HepG2 (cell line): ENCODE results near the gene CLP1. TPM values are rescaled to one million over a fixed set of nuclear protein-coding genes. Genes with fewer than 3 reads are reported as not detected.

Experiments used
- ATAC-seq: fragments of 200-7000 bp; cut with Tn5 transposase; 3 replicates; pipeline ENCODE4 v1.9.1; 2020; ENCODE audit warnings: mild to moderate bottlenecking, moderate library complexity
- BruUV-seq: library from RNA; stranded (reverse); fragments of 400-500 nt; replicated peaks from 2 replicates; lab custom pipeline; 2021; lab: Mats Ljungman, UMichigan
- CTCF ChIA-PET: fragments of 300-600 bp; formaldehyde crosslinking; extraction: SDS; loops from one replicate; lab custom pipeline; 2021; ENCODE audit warnings: low total read pairs, inconsistent platforms, low intra/inter-chr PET ratio; lab: Yijun Ruan, JAX
- POLR2A ChIA-PET: fragments of 350-600 bp; sonication (Branson Sonifier 250); formaldehyde crosslinking; loops from one replicate; lab custom pipeline; 2020; ENCODE audit warnings: antibody characterized with exemption, inconsistent platforms; lab: Yijun Ruan, JAX
- DNase-seq: peaks from one replicate; pipeline ENCODE4 v3.0.0-alpha.2; 2015; ENCODE audit warnings: low spot score
- FAIRE-seq: peaks from 3 replicates; lab custom pipeline; 2011; peaks lifted over from hg19 to GRCh38; lab: Jason Lieb, UNC
- H2AFZ ChIP-seq: one replicate; pipeline ENCODE4 v1.6.1; 2011; ENCODE audit warnings: low read length, inconsistent platforms
- H3K27ac ChIP-seq: fragments of 300-600 bp; 3 replicates; pipeline ENCODE4 v1.8.0; 2011; ENCODE audit warnings: mixed run types, mild to moderate bottlenecking, mixed read lengths, low read length, inconsistent platforms; ENCODE audit not compliant: insufficient read depth; ENCODE audit errors: extremely low read length
- H3K27me3 ChIP-seq, 2 experiments: fragments of 200-600 bp in 1 of 2; 2 replicates in 1 of 2; 3 replicates in 1 of 2; pipeline versions ENCODE4 v1.6.0 to v1.8.0; 2011; ENCODE audit warnings: low read length in 2 of 2, mild to moderate bottlenecking in 2 of 2, moderate library complexity in 2 of 2, inconsistent platforms in 1 of 2; ENCODE audit not compliant: insufficient read depth in 2 of 2, control insufficient read depth in 1 of 2
- H3K36me3 ChIP-seq, 2 experiments: fragments of 200-600 bp in 1 of 2; replicated peaks in 1 of 2; 2 replicates in 1 of 2; 3 replicates in 1 of 2; pipeline versions ENCODE4 v1.5.1 to v1.8.0; 2011; ENCODE audit warnings: low read length in 2 of 2, inconsistent platforms in 1 of 2; ENCODE audit not compliant: insufficient read depth in 2 of 2, control insufficient read depth in 1 of 2
- H3K4me1 ChIP-seq: 2 replicates; pipeline ENCODE4 v1.5.1; 2012; ENCODE audit warnings: low read length, inconsistent platforms; ENCODE audit not compliant: insufficient read depth
- H3K4me2 ChIP-seq: 2 replicates; pipeline ENCODE4 v1.6.0; 2011; ENCODE audit warnings: low read depth, low read length, inconsistent platforms
- H3K4me3 ChIP-seq, 3 experiments: fragments of 200-600 bp in 1 of 3; sonication (generic), shearing (Covaris generic) in 1 of 3; replicated peaks in 1 of 3; 2 replicates each; pipeline ENCODE4 v1.5.1; 2011 to 2016; ENCODE audit warnings: low read length in 3 of 3, inconsistent platforms in 2 of 3, low read depth in 2 of 3, mild to moderate bottlenecking in 2 of 3, control low read depth in 1 of 3, mixed read lengths in 1 of 3; ENCODE audit not compliant: insufficient read depth in 1 of 3
- H3K79me2 ChIP-seq: one replicate; pipeline ENCODE4 v1.6.1; 2011; ENCODE audit warnings: low read length, inconsistent platforms; ENCODE audit not compliant: insufficient read depth
- H3K9ac ChIP-seq: 2 replicates; pipeline ENCODE4 v1.6.0; 2011; ENCODE audit warnings: mild to moderate bottlenecking, low read depth, low read length, inconsistent platforms; ENCODE audit not compliant: insufficient read depth
- H3K9me3 ChIP-seq: 2 replicates; pipeline ENCODE4 v1.5.1; 2012; ENCODE audit warnings: mild to moderate bottlenecking, low read length
- H4K20me1 ChIP-seq: 2 replicates; pipeline ENCODE4 v1.6.0; 2011; ENCODE audit warnings: inconsistent platforms, mild to moderate bottlenecking, low read length, moderate library complexity; ENCODE audit not compliant: insufficient read depth
- BRD4 ChIP-seq: sonication (generic); formaldehyde crosslinking; IDR thresholded peaks from 2 replicates; pipeline ENCODE4 v1.4.0; 2020; ENCODE audit warnings: missing genetic modification reagents
- CENPT ChIP-seq: sonication (generic); formaldehyde crosslinking; IDR thresholded peaks from 2 replicates; pipeline ENCODE4 v1.8.0; 2022; ENCODE audit warnings: low read depth, mild to moderate bottlenecking, moderate library complexity, missing genetic modification reagents
- DMAP1 ChIP-seq: IDR thresholded peaks from 2 replicates; pipeline ENCODE4 v1.6.1; 2016
- GPBP1L1 ChIP-seq: sonication (generic); formaldehyde crosslinking; IDR thresholded peaks from 2 replicates; pipeline ENCODE4 v1.5.0; 2020; ENCODE audit warnings: mild to moderate bottlenecking, missing genetic modification reagents
- HMGA1 ChIP-seq: sonication (generic); formaldehyde crosslinking; conservative IDR thresholded peaks from 2 replicates; pipeline ENCODE4 v1.4.0; 2020; ENCODE audit warnings: missing genetic modification reagents
- POLR2AphosphoS2 ChIP-seq: IDR thresholded peaks from 2 replicates; pipeline ENCODE4 v1.6.1; 2011; ENCODE audit warnings: low read depth, low read length, improper control_type of control experiment
- RFXAP ChIP-seq: sonication (generic); formaldehyde crosslinking; IDR thresholded peaks from 2 replicates; pipeline ENCODE4 v1.4.0; 2020; ENCODE audit warnings: missing genetic modification reagents, borderline replicate concordance
- SIX4 ChIP-seq: sonication (generic); formaldehyde crosslinking; IDR thresholded peaks from 2 replicates; pipeline ENCODE4 v1.4.0; 2020; ENCODE audit warnings: missing genetic modification reagents
- SRY ChIP-seq: sonication (generic); formaldehyde crosslinking; IDR thresholded peaks from 2 replicates; pipeline ENCODE4 v1.8.0; 2022; ENCODE audit warnings: mild to moderate bottlenecking, missing genetic modification reagents
- TEAD2 ChIP-seq: sonication (generic); formaldehyde crosslinking; IDR thresholded peaks from 2 replicates; pipeline ENCODE4 v1.9.0; 2021; ENCODE audit warnings: missing genetic modification reagents
- ZKSCAN8 ChIP-seq: IDR thresholded peaks from 2 replicates; pipeline ENCODE4 v1.6.1; 2016; ENCODE audit warnings: borderline replicate concordance, missing genetic modification reagents, missing compliant biosample characterization
- ZNF138 ChIP-seq: sonication (generic); formaldehyde crosslinking; IDR thresholded peaks from 2 replicates; pipeline ENCODE4 v1.5.0; 2020; ENCODE audit warnings: mild to moderate bottlenecking, low read depth, missing genetic modification reagents
- ZNF180 ChIP-seq: sonication (generic); formaldehyde crosslinking; IDR thresholded peaks from 2 replicates; pipeline ENCODE4 v1.4.0; 2020; ENCODE audit warnings: low read depth, missing genetic modification reagents, borderline replicate concordance
- ZNF282 ChIP-seq: fragments of 450-650 bp; IDR thresholded peaks from 2 replicates; pipeline ENCODE4 v1.6.1; 2018; ENCODE audit not compliant: partially characterized antibody
- ZNF816 ChIP-seq: sonication (generic); formaldehyde crosslinking; IDR thresholded peaks from 2 replicates; pipeline ENCODE4 v1.8.0; 2022; ENCODE audit warnings: missing genetic modification reagents, mild to moderate bottlenecking, borderline replicate concordance
- ZNF850 ChIP-seq: sonication (generic); formaldehyde crosslinking; conservative IDR thresholded peaks from 2 replicates; pipeline ENCODE4 v1.9.0; 2021; ENCODE audit warnings: mild to moderate bottlenecking, missing genetic modification reagents
- WGBS: methylation state at CpG from one replicate; pipeline ENCODE4 v1.1.6; 2017; ENCODE audit warnings: low lambda C conversion rate; 5-methylcytosine and 5-hydroxymethylcytosine counted together
- in situ Hi-C: cut with HindIII; loops from 2 replicates; pipeline ENCODE4 v1.10.0; 2017; ENCODE audit warnings: low pct_unique_long_range_greater_than_20kb; ENCODE audit not compliant: extremely low pct_ligation_motif_present
- intact Hi-C: fragments of 100-400 bp; cut with micrococcal nuclease; formaldehyde crosslinking; loops from one replicate; pipeline ENCODE4 v1.10.0; 2022; ENCODE audit not compliant: unreplicated experiment
- polyA plus RNA-seq, 8 experiments: library from polyadenylated mRNA; depleted of rRNA in 3 of 8; stranded (reverse) in 7 of 8; unstranded in 1 of 8; fragments of >200 nt; fragmentation: Illumina TruSeq in 4 of 8; extraction: Trizol in 4 of 8; gene quantifications; 2 replicates each; pipeline versions ENCODE4 v1.2.1 to v1.2.3, GENCODE V29; 2011 to 2016; ENCODE audit warnings: low read depth in 4 of 8, missing spikeins in 1 of 8, mixed read lengths in 1 of 8; ENCODE audit not compliant: insufficient read depth in 1 of 8
- total RNA-seq, 5 experiments: library from RNA; depleted of rRNA; stranded (reverse); fragments of >200 nt; fragmentation: Illumina TruSeq; extraction: Trizol; gene quantifications; 2 replicates each; pipeline ENCODE4 v1.2.3, GENCODE V29; 2016; ENCODE audit warnings: low read depth in 1 of 5
- TF ChIP-seq, protein P1 (sequence below): IDR thresholded peaks from 2 replicates; pipeline ENCODE4 v1.6.1; 2016; ENCODE audit warnings: low read depth
- TF ChIP-seq, protein P2 (sequence below): sonication (generic); formaldehyde crosslinking; IDR thresholded peaks from 2 replicates; pipeline ENCODE4 v1.5.0; 2020; ENCODE audit warnings: missing genetic modification reagents, mild to moderate bottlenecking, borderline replicate concordance
- TF ChIP-seq, protein P3 (sequence below): sonication (generic); formaldehyde crosslinking; IDR thresholded peaks from 2 replicates; pipeline ENCODE4 v1.4.0; 2020; ENCODE audit warnings: missing genetic modification reagents, low read depth, mild to moderate bottlenecking, borderline replicate concordance

CLP1 gene
- total and polyA plus RNA-seq, 2 of the 13 experiments (the other 11 are each of a cell fraction or from before 2014, with no cell fraction given), result 14.6 to 24.8 TPM

DNA sequence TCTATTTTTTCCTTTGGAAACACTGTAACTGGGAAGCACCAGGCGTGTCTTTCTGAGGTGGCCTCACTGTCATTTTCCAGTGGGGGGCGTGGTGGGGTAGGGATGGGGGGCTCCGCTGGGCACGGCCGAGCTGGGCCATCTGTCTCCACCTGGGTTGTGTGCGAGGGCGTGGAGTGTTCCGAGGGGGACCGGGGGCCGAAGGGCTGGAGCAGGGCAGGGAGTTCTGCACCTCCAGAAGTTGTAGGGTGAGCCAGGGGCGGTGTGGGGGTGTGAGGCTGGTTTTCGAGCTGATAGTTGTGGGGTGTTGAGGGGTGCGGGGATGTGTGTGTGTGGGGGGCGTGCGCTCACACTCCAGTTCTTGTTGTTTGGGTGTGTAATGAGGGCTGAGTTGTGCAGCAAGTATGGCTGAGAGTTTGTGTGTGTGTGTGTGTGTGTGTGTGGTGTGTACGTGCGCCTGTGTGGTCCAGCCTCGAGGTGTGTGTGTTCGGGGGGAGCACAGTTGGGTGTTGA, 18.7 kb upstream of the CLP1 start (continued):
- TF ChIP-seq, protein P1, sequence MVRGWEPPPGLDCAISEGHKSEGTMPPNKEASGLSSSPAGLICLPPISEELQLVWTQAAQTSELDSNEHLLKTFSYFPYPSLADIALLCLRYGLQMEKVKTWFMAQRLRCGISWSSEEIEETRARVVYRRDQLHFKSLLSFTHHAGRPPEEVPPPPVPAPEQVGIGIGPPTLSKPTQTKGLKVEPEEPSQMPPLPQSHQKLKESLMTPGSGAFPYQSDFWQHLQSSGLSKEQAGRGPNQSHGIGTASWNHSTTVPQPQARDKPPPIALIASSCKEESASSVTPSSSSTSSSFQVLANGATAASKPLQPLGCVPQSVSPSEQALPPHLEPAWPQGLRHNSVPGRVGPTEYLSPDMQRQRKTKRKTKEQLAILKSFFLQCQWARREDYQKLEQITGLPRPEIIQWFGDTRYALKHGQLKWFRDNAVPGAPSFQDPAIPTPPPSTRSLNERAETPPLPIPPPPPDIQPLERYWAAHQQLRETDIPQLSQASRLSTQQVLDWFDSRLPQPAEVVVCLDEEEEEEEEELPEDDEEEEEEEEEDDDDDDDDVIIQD, result no peak
- TF ChIP-seq CENPT (CRISPR knock-in tag) (no peak), SIX4 (CRISPR knock-in tag) (no peak)
- TF ChIP-seq, all 625 proteins: peak for 6

GRCh38 chr11:57639321-57640067, 18.1 kb upstream of the CLP1 start:
- peak overlapping the region; percentile 84 for H2AFZ ChIP-seq
- ChIA-PET POLR2A (interaction anchor here (0.8 to 4.3 kb wide), 17 partner anchors 9 to 304 kb away, joined by 3 to 33 read pairs (median 4); partner anchors contain the start of genes RTN4RL2, SERPING1, SLC43A1 and SSRP1), CTCF (interaction anchor here (7.0 kb wide), 1 partner anchor 71 kb away, joined by 79 read pairs; the partner anchor contains the start of gene UBE2L6)
- DNase-seq (peak; percentile 58), ATAC-seq (peak; percentile 60), FAIRE-seq (peak; percentile 76)
- H3K79me2 ChIP-seq, result no peaks in the 10 kb centered on the region
- in situ Hi-C loops, result loop anchor here (5.0 to 10.0 kb wide), 3 partner anchors 72 to 292 kb away; partner anchors contain the start of gene UBE2L6
- H3K36me3 ChIP-seq, result no peaks in the 10 kb centered on the region
- 53% methylated on average over 8 of the region's 15 CpGs for WGBS
- intact Hi-C loops, result loop anchor here (5.0 kb wide), 1 partner anchor 107 kb away; the partner anchor contains the start of gene TIMM10
- peaks cover 27% of the 10 kb centered on the region for H3K4me1 ChIP-seq
- no TSS peak for BruUV-seq
- H3K9ac ChIP-seq, result peak overlapping the region; percentile 79
- peak overlapping the region; percentile 86 for H3K4me2 ChIP-seq
- H3K9me3 ChIP-seq, result no peaks in the 10 kb centered on the region
- no peaks in the 10 kb centered on the region; a peak in 1 of 5 replicates for H3K27me3 ChIP-seq
- H3K4me3 ChIP-seq, result peak overlapping the region; percentile 62 to 73 (median 69)
- H3K27ac ChIP-seq, result peak overlapping the region; percentile 68
- no peaks in the 10 kb centered on the region for H4K20me1 ChIP-seq
- no peak for TF ChIP-seq DMAP1
- no peak for TF ChIP-seq ZNF138 (CRISPR knock-in tag)
- TF ChIP-seq, protein P2, sequence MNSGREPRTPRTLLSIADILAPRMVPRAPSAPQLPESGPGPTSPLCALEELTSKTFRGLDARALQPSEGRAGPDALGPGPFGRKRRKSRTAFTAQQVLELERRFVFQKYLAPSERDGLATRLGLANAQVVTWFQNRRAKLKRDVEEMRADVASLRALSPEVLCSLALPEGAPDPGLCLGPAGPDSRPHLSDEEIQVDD, result no peak
- TF ChIP-seq ZNF816, result no peak
- no peak for TF ChIP-seq RFXAP (CRISPR knock-in tag)
- TF ChIP-seq GPBP1L1 (CRISPR knock-in tag), result no peak
- TF ChIP-seq ZKSCAN8 (CRISPR knock-in tag), result 0 out of 2 replicates have a peak, but pooled peaks have one; percentile 50
- TF ChIP-seq ZNF850 (CRISPR knock-in tag), result no peak
- no peak for TF ChIP-seq POLR2AphosphoS2
- TF ChIP-seq, protein P3, sequence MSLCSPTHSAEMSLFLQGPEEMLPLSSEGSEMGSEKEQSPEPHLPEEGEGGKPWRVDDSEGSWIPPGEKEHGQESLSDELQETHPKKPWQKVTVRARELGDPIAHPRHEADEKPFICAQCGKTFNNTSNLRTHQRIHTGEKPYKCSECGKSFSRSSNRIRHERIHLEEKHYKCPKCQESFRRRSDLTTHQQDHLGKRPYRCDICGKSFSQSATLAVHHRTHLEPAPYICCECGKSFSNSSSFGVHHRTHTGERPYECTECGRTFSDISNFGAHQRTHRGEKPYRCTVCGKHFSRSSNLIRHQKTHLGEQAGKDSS (CRISPR knock-in tag), result no peak; the same call in 1 of the 2 replicates
- 0 out of 2 replicates have a peak, but pooled peaks have one; percentile 20 for TF ChIP-seq SRY
- no peak for TF ChIP-seq BRD4 (CRISPR knock-in tag)
- no peak for TF ChIP-seq ZNF282
- TF ChIP-seq ZNF180, result no peak
- TF ChIP-seq HMGA1 (CRISPR knock-in tag), result no peak
- no peak for TF ChIP-seq TEAD2
